Esophagus squamous epithelium (tissue), 5 donors: ENCODE results near the gene NUDT1. TPM values are rescaled to one million over a fixed set of nuclear protein-coding genes. Genes with fewer than 3 reads are reported as not detected.

Experiments
- DNase-seq: peaks from one replicate; lab custom pipeline; 2025; lab: John Stamatoyannopoulos, UW
- H3K27ac ChIP-seq, 4 donors: fragments of 200-600 bp; sonication (generic); one replicate each; pipeline ENCODE4 v1.5.1; 2016 to 2019; ENCODE audit warnings: mild to moderate bottlenecking in 1 of 4
- H3K27me3 ChIP-seq, 4 donors: fragments of 200-600 bp; sonication (generic); 1 replicate in 3 of 4; 2 replicates in 1 of 4; pipeline versions ENCODE4 v1.5.1 to v1.6.0; 2017 to 2021; ENCODE audit warnings: antibody characterized with exemption in 1 of 4
- H3K36me3 ChIP-seq, 3 donors: fragments of 200-600 bp; sonication (generic); one replicate each; pipeline ENCODE4 v1.5.1; 2016 to 2019
- H3K4me1 ChIP-seq, 3 donors: fragments of 200-600 bp; sonication (generic); one replicate each; pipeline ENCODE4 v1.5.1; 2017 to 2019
- H3K4me3 ChIP-seq, 4 donors: fragments of 200-600 bp; sonication (generic); 1 replicate in 3 of 4; 2 replicates in 1 of 4; pipeline ENCODE4 v1.5.1; 2016 to 2019; ENCODE audit warnings: mild to moderate bottlenecking in 2 of 4, moderate library complexity in 1 of 4
- H3K9me3 ChIP-seq, 3 donors: fragments of 200-600 bp; sonication (generic); one replicate each; pipeline ENCODE4 v1.5.1; 2016 to 2019
- CTCF ChIP-seq, 6 experiments: fragments of 450-650 bp in 4 of 6; fragments of 200-600 bp in 2 of 6; sonication (generic) in 2 of 6; IDR thresholded peaks; one replicate each; pipeline ENCODE4 v1.5.1; 2016 to 2019; ENCODE audit warnings: antibody characterized with exemption in 6 of 6, mild to moderate bottlenecking in 4 of 6, moderate library complexity in 4 of 6
- POLR2A ChIP-seq, 4 donors: fragments of 450-650 bp; IDR thresholded peaks; one replicate each; pipeline ENCODE4 v1.6.1; 2017; ENCODE audit warnings: antibody characterized with exemption in 4 of 4, mild to moderate bottlenecking in 4 of 4, moderate library complexity in 3 of 4
- WGBS, 2 donors: methylation state at CpG; one replicate each; pipeline ENCODE4 v1.1.5; 2018; 5-methylcytosine and 5-hydroxymethylcytosine counted together
- intact Hi-C: fragments of 100-400 bp; cut with DNase I; formaldehyde crosslinking; loops from one replicate; pipeline ENCODE4 v1.15.0; 2022
- total RNA-seq, 4 donors: library from RNA; depleted of rRNA; stranded (reverse); fragments of >200 nt; gene quantifications; one replicate each; pipeline ENCODE4 v1.1.0, GENCODE V29; 2016
- donor health status: DM: yes; HTN: yes; CAD: no.

Gene NUDT1
- total RNA-seq, 4 donors from 2014 or later: 16.3 to 51.7 (median 28.2) TPM

- 83 to 91% methylated on average over 6 to 8 of the region's 16 CpGs for WGBS, 2 donors
Observed at GRCh38 chr7:2199528-2199927, 42.5 kb upstream of the NUDT1 start.

GRCh38 chr7:2199956-2200583, 42.0 kb upstream of the NUDT1 start:
- Histone ChIP-seq H3K4me1 (peaks cover 0 to 14% (median 5%) of the 10 kb centered on the region in 3 donors), H3K36me3 (peaks cover 0 to 86% (median 9%) of the 10 kb centered on the region in 3 donors), H3K9me3 (no peaks in the 10 kb centered on the region), H3K27me3 (no peaks in the 10 kb centered on the region), H3K4me3 (no peak overlapping the region), H3K27ac (no peak overlapping the region)
- no peak for TF ChIP-seq POLR2A (IDR thresholded peaks at IDR 0.05)
- TF ChIP-seq CTCF (IDR thresholded peaks at IDR 0.05): no peak
- intact Hi-C loops: no loop called here
- DNase-seq: no peak
- WGBS, 2 donors: 88 to 90% methylated on average over 4 to 6 of the region's 25 CpGs

More at GRCh38 chr7:2199528-2199927, 42.5 kb upstream of the NUDT1 start:
- Histone ChIP-seq H3K36me3 (peaks cover 0 to 83% (median 9%) of the 10 kb centered on the region in 3 donors), H3K27me3 (no peaks in the 10 kb centered on the region), H3K4me3 (no peak overlapping the region), H3K4me1 (peaks cover 0 to 15% (median 5%) of the 10 kb centered on the region in 3 donors), H3K27ac (no peak overlapping the region), H3K9me3 (no peaks in the 10 kb centered on the region)
- no peak for DNase-seq
- intact Hi-C loops: no loop called here
- TF ChIP-seq POLR2A (IDR thresholded peaks at IDR 0.05) (no peak), CTCF (IDR thresholded peaks at IDR 0.05) (no peak)

- peaks cover 0 to 9% (median 5%) of the 10 kb centered on the region in 3 donors for H3K4me1 ChIP-seq
- H3K27me3 ChIP-seq: no peaks in the 10 kb centered on the region
- peaks cover 0 to 83% (median 9%) of the 10 kb centered on the region in 3 donors for H3K36me3 ChIP-seq
- 94% methylated on average over 7 of the region's 18 CpGs; no CpG with 5 or more reads in 1 of the 2 donors for WGBS, 2 donors
- H3K9me3 ChIP-seq: no peaks in the 10 kb centered on the region
- no peak overlapping the region for H3K4me3 ChIP-seq
- DNase-seq: no peak
- no peak overlapping the region for H3K27ac ChIP-seq
- intact Hi-C loops: no loop called here
- no peak for TF ChIP-seq CTCF (IDR thresholded peaks at IDR 0.05)
- TF ChIP-seq POLR2A (IDR thresholded peaks at IDR 0.05): no peak
Observed at GRCh38 chr7:2200584-2200980, 41.4 kb upstream of the NUDT1 start.

- TF ChIP-seq CTCF (IDR thresholded peaks at IDR 0.05) (no peak), POLR2A (IDR thresholded peaks at IDR 0.05) (no peak)
- Histone ChIP-seq H3K27ac (no peak overlapping the region), H3K36me3 (peaks cover 0 to 83% (median 9%) of the 10 kb centered on the region in 3 donors), H3K27me3 (no peaks in the 10 kb centered on the region), H3K9me3 (no peaks in the 10 kb centered on the region), H3K4me3 (no peak overlapping the region), H3K4me1 (peaks cover 0 to 4% (median under 1%) of the 10 kb centered on the region in 3 donors)
- no peak for DNase-seq
- WGBS, 2 donors: 95% methylated on average over 4 of the region's 10 CpGs; no CpG with 5 or more reads in 1 of the 2 donors
- intact Hi-C loops: no loop called here
Observed at GRCh38 chr7:2201128-2201527, 40.9 kb upstream of the NUDT1 start.

- H3K4me3 ChIP-seq: no peak overlapping the region
- no peak for DNase-seq
- intact Hi-C loops: no loop called here
- H3K36me3 ChIP-seq: peaks cover 0 to 83% (median 9%) of the 10 kb centered on the region in 3 donors
- no peak for TF ChIP-seq CTCF (IDR thresholded peaks at IDR 0.05)
- no peak for TF ChIP-seq POLR2A (IDR thresholded peaks at IDR 0.05)
- no peaks in the 10 kb centered on the region for H3K9me3 ChIP-seq
- no peak overlapping the region for H3K27ac ChIP-seq
- H3K27me3 ChIP-seq: no peaks in the 10 kb centered on the region
- 70 to 88% methylated on average over 9 to 14 of the region's 31 CpGs for WGBS, 2 donors
- H3K4me1 ChIP-seq: no peaks in the 10 kb centered on the region
Observed at GRCh38 chr7:2201686-2202360, 40.2 kb upstream of the NUDT1 start.
